Naive thymus-derived CD4-positive, alpha-beta T cell (primary cell): Measurements from ENCODE around the gene MRPL24. TPM values are rescaled to one million over a fixed set of nuclear protein-coding genes. Genes with fewer than 3 reads are reported as not detected.

ENCODE experiments used
- ATAC-seq: fragments of 150-1000 bp; cut with Tn5 transposase; 2 replicates; pipeline ENCODE4 v1.10.0; 2021; ENCODE audit warnings: mild to moderate bottlenecking, moderate library complexity
- CTCF ChIA-PET: fragments of 350-600 bp; sonication (Branson Sonifier 250); formaldehyde crosslinking; loops from one replicate; lab custom pipeline; 2021; ENCODE audit warnings: antibody characterized with exemption; lab: Charles Lee
- POLR2A ChIA-PET: fragments of 350-600 bp; sonication (Branson Sonifier 250); formaldehyde crosslinking; loops from one replicate; lab custom pipeline; 2021; ENCODE audit warnings: antibody characterized with exemption, inconsistent platforms; lab: Charles Lee
- DNase-seq, 9 donors: peaks; one replicate each; pipeline versions ENCODE4 v3.0.0 to v3.0.0-alpha.2; 2020 to 2022; ENCODE audit warnings: mixed read lengths in 1 of 9
- H3K27ac ChIP-seq: one replicate; pipeline ENCODE4 v1.7.0; 2013; ENCODE audit warnings: mild to moderate bottlenecking, low read depth, low read length, moderate library complexity
- H3K27me3 ChIP-seq, 2 donors: one replicate each; pipeline ENCODE4 v1.7.0; 2013; ENCODE audit warnings: low read length in 2 of 2, mild to moderate bottlenecking in 2 of 2, moderate library complexity in 2 of 2; ENCODE audit not compliant: control insufficient read depth in 2 of 2, insufficient read depth in 2 of 2
- H3K36me3 ChIP-seq, 3 experiments: 1 replicate in 2 of 3; 2 replicates in 1 of 3; pipeline ENCODE4 v1.7.0; 2013; ENCODE audit warnings: low read length in 3 of 3, mild to moderate bottlenecking in 3 of 3, moderate library complexity in 1 of 3; ENCODE audit not compliant: insufficient read depth in 3 of 3, control insufficient read depth in 2 of 3
- H3K4me1 ChIP-seq, 2 donors: one replicate each; pipeline ENCODE4 v1.7.0; 2013; ENCODE audit warnings: low read length in 2 of 2, mild to moderate bottlenecking in 2 of 2, moderate library complexity in 1 of 2; ENCODE audit not compliant: control insufficient read depth in 2 of 2, insufficient read depth in 2 of 2
- H3K4me3 ChIP-seq: 2 replicates; pipeline ENCODE4 v1.7.0; 2013; ENCODE audit warnings: mild to moderate bottlenecking, low read length
- H3K9me3 ChIP-seq, 3 experiments: 1 replicate in 2 of 3; 2 replicates in 1 of 3; pipeline ENCODE4 v1.7.0; 2013; ENCODE audit warnings: low read length in 3 of 3; ENCODE audit not compliant: control insufficient read depth in 2 of 3
- H3K27ac Mint-ChIP-seq, 9 donors: one replicate each; pipeline ENCODE4 v1.8.0; 2020 to 2022; ENCODE audit warnings: mixed read lengths in 9 of 9, mild to moderate bottlenecking in 8 of 9, moderate library complexity in 5 of 9, inconsistent platforms in 2 of 9
- H3K27me3 Mint-ChIP-seq, 5 donors: one replicate each; pipeline ENCODE4 v1.8.0; 2021 to 2022; ENCODE audit warnings: mixed read lengths in 5 of 5, mild to moderate bottlenecking in 1 of 5
- H3K36me3 Mint-ChIP-seq, 5 donors: one replicate each; pipeline ENCODE4 v1.8.0; 2020 to 2022; ENCODE audit warnings: mixed read lengths in 5 of 5, mild to moderate bottlenecking in 3 of 5, inconsistent platforms in 1 of 5
- H3K4me1 Mint-ChIP-seq, 7 donors: one replicate each; pipeline ENCODE4 v1.8.0; 2020 to 2022; ENCODE audit warnings: mixed read lengths in 7 of 7, mild to moderate bottlenecking in 3 of 7, inconsistent platforms in 1 of 7
- H3K4me3 Mint-ChIP-seq, 10 donors: one replicate each; pipeline ENCODE4 v1.8.0; 2020 to 2022; ENCODE audit warnings: mild to moderate bottlenecking in 10 of 10, mixed read lengths in 10 of 10, moderate library complexity in 6 of 10, inconsistent platforms in 2 of 10
- H3K9me3 Mint-ChIP-seq, 11 donors: one replicate each; pipeline ENCODE4 v1.8.0; 2020 to 2022; ENCODE audit warnings: mixed read lengths in 11 of 11, mild to moderate bottlenecking in 4 of 11, inconsistent platforms in 1 of 11, moderate library complexity in 1 of 11
- intact Hi-C, 2 donors: fragments of 100-400 bp; cut with micrococcal nuclease; formaldehyde crosslinking; loops; one replicate each; pipeline ENCODE4 v1.15.1; 2023
- polyA plus RNA-seq, 2 donors: library from polyadenylated mRNA; unstranded; fragments of 300-500 nt; fragmentation: Illumina TruSeq; gene quantifications; one replicate each; pipeline ENCODE4 v1.2.3, GENCODE V29; 2021
- total RNA-seq, 6 experiments: library from RNA in 5 of 6; stranded (reverse) in 5 of 6; gene quantifications; 1 replicate in 5 of 6; 2 replicates in 1 of 6; pipeline ENCODE4 v1.2.3 and lab custom pipeline; 2021 to 2026

MRPL24 gene
- total and polyA plus RNA-seq, 7 experiments from 2014 or later, result 19.1 to 98.0 (median 49.2) TPM

GRCh38 chr1:156747742-156748669 is 7.1 kb upstream of the MRPL24 start:
- Histone ChIP-seq H3K4me3 (peak overlapping the region; percentile 76), H3K27me3 (no peaks in the 10 kb centered on the region), H3K27ac (peak overlapping the region; percentile 90), H3K9me3 (no peaks in the 10 kb centered on the region), H3K4me1 (peaks cover 39 to 47% of the 10 kb centered on the region in 2 donors), H3K36me3 (peaks cover 0 to 31% (median 5%) of the 10 kb centered on the region in 3 experiments)
- ATAC-seq (no peak), DNase-seq (no peak)
- H3K4me3 Mint-ChIP-seq, result peak overlapping the region; percentile 88 to 98 (median 94)
- peak overlapping the region; percentile 82 to 95 (median 91) for H3K27ac Mint-ChIP-seq
- H3K9me3 Mint-ChIP-seq, result no peaks in the 10 kb centered on the region
- peaks cover 51 to 70% (median 61%) of the 10 kb centered on the region in 7 donors for H3K4me1 Mint-ChIP-seq
- H3K36me3 Mint-ChIP-seq, result peaks cover 0 to 30% (median 6%) of the 10 kb centered on the region in 5 donors
- CTCF ChIA-PET, result interaction anchor here (0.8 to 1.3 kb wide), 2 partner anchors 18 to 22 kb away, joined by 3 to 4 read pairs; no protein-coding TSS in a partner anchor
- no peaks in the 10 kb centered on the region for H3K27me3 Mint-ChIP-seq
- POLR2A ChIA-PET, result interaction anchor here (1.8 to 2.8 kb wide), 2 partner anchors 19 to 21 kb away, joined by 15 to 18 read pairs; partner anchors contain the start of genes ISG20L2, METTL25B and PRCC
- intact Hi-C loops, result loop anchor here (2.0 to 10.0 kb wide), 2 partner anchors 247 to 387 kb away; partner anchors contain the start of genes ETV3 (in 1 of the 2) and MEF2D (in 1 of the 2)

GRCh38 chr1:156746728-156747631 is 6.1 kb upstream of the MRPL24 start:
- peak overlapping the region; percentile 76 for H3K4me3 ChIP-seq
- Mint-ChIP-seq H3K9me3 (no peaks in the 10 kb centered on the region), H3K27ac (peak overlapping the region; percentile 82 to 95 (median 91)), H3K27me3 (no peaks in the 10 kb centered on the region), H3K4me3 (peak overlapping the region; percentile 88 to 98 (median 94)), H3K36me3 (peaks cover 4 to 32% (median 12%) of the 10 kb centered on the region in 5 donors), H3K4me1 (peaks cover 50 to 65% (median 55%) of the 10 kb centered on the region in 7 donors)
- DNase-seq, result peak in 5 of 9 donors; percentile 31 to 69 (median 45)
- no peak for ATAC-seq
- no peaks in the 10 kb centered on the region for H3K27me3 ChIP-seq
- no peaks in the 10 kb centered on the region for H3K9me3 ChIP-seq
- peak overlapping the region; percentile 90 for H3K27ac ChIP-seq
- intact Hi-C loops, result loop anchor here in 1 of 2 donors (10.0 kb wide), 1 partner anchor 388 kb away; the partner anchor contains the start of gene ETV3
- ChIA-PET CTCF (interaction anchor here (0.8 to 1.3 kb wide), 2 partner anchors 19 to 21 kb away, joined by 3 to 4 read pairs; no protein-coding TSS in a partner anchor), POLR2A (interaction anchor here (1.8 to 2.8 kb wide), 2 partner anchors 20 kb away, joined by 15 to 18 read pairs; partner anchors contain the start of genes ISG20L2, METTL25B and PRCC)
- peaks cover 35 to 43% of the 10 kb centered on the region in 2 donors for H3K4me1 ChIP-seq
- H3K36me3 ChIP-seq, result peaks cover 0 to 40% (median 5%) of the 10 kb centered on the region in 3 experiments

- Mint-ChIP-seq H3K27ac (peak overlapping the region; percentile 13 to 91 (median 79)), H3K4me3 (peak overlapping the region; percentile 20 to 98 (median 70)), H3K36me3 (peaks cover 4 to 31% (median 16%) of the 10 kb centered on the region in 5 donors), H3K4me1 (peaks cover 56 to 69% (median 61%) of the 10 kb centered on the region in 7 donors), H3K9me3 (peaks cover 0 to under 1% (median 0%) of the 10 kb centered on the region in 11 donors), H3K27me3 (no peaks in the 10 kb centered on the region)
- POLR2A ChIA-PET, result interaction anchor here (2.8 kb wide), 1 partner anchor 19 kb away, joined by 18 read pairs; the partner anchor contains the start of genes ISG20L2 and METTL25B
- Histone ChIP-seq H3K36me3 (peaks cover 0 to 40% (median 5%) of the 10 kb centered on the region in 3 experiments), H3K27me3 (no peaks in the 10 kb centered on the region), H3K27ac (peak overlapping the region; percentile 75), H3K4me1 (peaks cover 41 to 49% of the 10 kb centered on the region in 2 donors), H3K9me3 (no peaks in the 10 kb centered on the region), H3K4me3 (no peak overlapping the region)
- DNase-seq (no peak), ATAC-seq (no peak)
- intact Hi-C loops, result loop anchor here in 1 of 2 donors (10.0 kb wide), 1 partner anchor 388 kb away; the partner anchor contains the start of gene ETV3
- CTCF ChIA-PET, result no interaction called here
These were observed 5.5 kb upstream of the MRPL24 start for GRCh38 chr1:156746406-156746727.

GRCh38 chr1:156745881-156746280 is 5.0 kb upstream of the MRPL24 start:
- CTCF ChIA-PET, result no interaction called here
- intact Hi-C loops, result loop anchor here in 1 of 2 donors (10.0 kb wide), 1 partner anchor 389 kb away; the partner anchor contains the start of gene ETV3
- DNase-seq, result no peak

GRCh38 chr1:156744786-156745419 is 4.0 kb upstream of the MRPL24 start:
- H3K4me3 ChIP-seq, result no peak overlapping the region
- no peaks in the 10 kb centered on the region for H3K27me3 ChIP-seq
- H3K36me3 ChIP-seq, result peaks cover 0 to 34% (median 5%) of the 10 kb centered on the region in 3 experiments
- DNase-seq, result no peak
- peaks cover 46 to 53% of the 10 kb centered on the region in 2 donors for H3K4me1 ChIP-seq
- intact Hi-C loops, result loop anchor here (5.0 to 10.0 kb wide), 2 partner anchors 390 to 553 kb away; partner anchors contain the start of genes ETV3 (in 1 of the 2) and SLC25A44 (in 1 of the 2)
- H3K9me3 Mint-ChIP-seq, result peaks cover 0 to 1% (median 0%) of the 10 kb centered on the region in 11 donors
- H3K27ac ChIP-seq, result peak overlapping the region; percentile 27
- peaks cover 4 to 33% (median 18%) of the 10 kb centered on the region in 5 donors for H3K36me3 Mint-ChIP-seq
- H3K27ac Mint-ChIP-seq, result peak overlapping the region in 8 of 9 donors; percentile 13 to 90 (median 78)
- ChIA-PET CTCF (no interaction called here), POLR2A (interaction anchor here (0.8 kb wide), 1 partner anchor 20 kb away, joined by 3 read pairs; no protein-coding TSS in a partner anchor)
- no peak overlapping the region for H3K4me3 Mint-ChIP-seq
- peaks cover 53 to 75% (median 67%) of the 10 kb centered on the region in 7 donors for H3K4me1 Mint-ChIP-seq
- ATAC-seq, result no peak
- no peaks in the 10 kb centered on the region for H3K9me3 ChIP-seq
- H3K27me3 Mint-ChIP-seq, result no peaks in the 10 kb centered on the region

More at GRCh38 chr1:156745881-156746280, 5.0 kb upstream of the MRPL24 start:
- Histone ChIP-seq H3K4me1 (peaks cover 43 to 50% of the 10 kb centered on the region in 2 donors), H3K27me3 (no peaks in the 10 kb centered on the region), H3K9me3 (no peaks in the 10 kb centered on the region), H3K36me3 (peaks cover 0 to 37% (median 5%) of the 10 kb centered on the region in 3 experiments), H3K4me3 (no peak overlapping the region), H3K27ac (peak overlapping the region; percentile 75)
- H3K4me1 Mint-ChIP-seq, result peaks cover 59 to 71% (median 66%) of the 10 kb centered on the region in 7 donors
- POLR2A ChIA-PET, result interaction anchor here (0.8 to 2.8 kb wide), 2 partner anchors 18 to 21 kb away, joined by 3 to 18 read pairs; partner anchors contain the start of genes ISG20L2 and METTL25B
- no peaks in the 10 kb centered on the region for H3K27me3 Mint-ChIP-seq
- H3K36me3 Mint-ChIP-seq, result peaks cover 4 to 34% (median 18%) of the 10 kb centered on the region in 5 donors
- no peak for ATAC-seq
- H3K9me3 Mint-ChIP-seq, result peaks cover 0 to 1% (median 0%) of the 10 kb centered on the region in 11 donors
- peak overlapping the region in 6 of 10 donors; percentile 0 to 98 (median 49) for H3K4me3 Mint-ChIP-seq
- H3K27ac Mint-ChIP-seq, result peak overlapping the region; percentile 13 to 90 (median 71)
